ENCODE measurements around the gene DOCK8. TPM values are rescaled to one million over a fixed set of nuclear protein-coding genes. Genes with fewer than 3 reads are reported as not detected.

Gene DOCK8
- total RNA-seq, 2 donors from 2014 or later: 5.9 to 10.9 TPM

DNA sequence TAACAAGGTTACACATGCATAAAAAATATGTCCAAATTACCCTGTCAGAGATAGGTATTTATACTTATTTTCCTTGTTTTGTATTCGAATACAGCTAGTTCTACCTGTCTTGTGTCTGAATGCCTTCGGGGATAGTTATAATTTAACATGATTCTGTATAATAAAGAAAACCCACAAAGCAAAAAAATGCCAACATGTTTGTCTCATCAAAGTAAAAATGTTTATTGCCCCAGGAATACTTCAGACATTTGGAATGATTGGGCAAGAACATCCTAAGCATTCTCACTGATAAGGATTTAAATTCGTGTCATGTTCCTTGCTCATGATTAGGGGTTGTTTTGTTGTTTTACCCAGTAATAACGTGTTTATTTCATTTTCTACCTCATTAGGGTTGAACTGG, 74.5 kb downstream of the DOCK8 start:
- no peak for DNase-seq
- Histone ChIP-seq H3K4me3 (no peak overlapping the region), H3K36me3 (replicated peaks in 1 of 2; ENCODE audit: insufficient read depth in 1 of 2, low read depth in 2 of 2) (no peaks in the 10 kb centered on the region), H3K4me1 (no peaks in the 10 kb centered on the region), H3K27ac (no peak overlapping the region), H3K9me3 (no peaks in the 10 kb centered on the region), H3K27me3 (no peaks in the 10 kb centered on the region)
- intact Hi-C loops (cut with DNase I): no loop called here
- no peak for ATAC-seq
- TF ChIP-seq POLR2A (IDR thresholded peaks at IDR 0.05): no peak
- TF ChIP-seq, protein P1, sequence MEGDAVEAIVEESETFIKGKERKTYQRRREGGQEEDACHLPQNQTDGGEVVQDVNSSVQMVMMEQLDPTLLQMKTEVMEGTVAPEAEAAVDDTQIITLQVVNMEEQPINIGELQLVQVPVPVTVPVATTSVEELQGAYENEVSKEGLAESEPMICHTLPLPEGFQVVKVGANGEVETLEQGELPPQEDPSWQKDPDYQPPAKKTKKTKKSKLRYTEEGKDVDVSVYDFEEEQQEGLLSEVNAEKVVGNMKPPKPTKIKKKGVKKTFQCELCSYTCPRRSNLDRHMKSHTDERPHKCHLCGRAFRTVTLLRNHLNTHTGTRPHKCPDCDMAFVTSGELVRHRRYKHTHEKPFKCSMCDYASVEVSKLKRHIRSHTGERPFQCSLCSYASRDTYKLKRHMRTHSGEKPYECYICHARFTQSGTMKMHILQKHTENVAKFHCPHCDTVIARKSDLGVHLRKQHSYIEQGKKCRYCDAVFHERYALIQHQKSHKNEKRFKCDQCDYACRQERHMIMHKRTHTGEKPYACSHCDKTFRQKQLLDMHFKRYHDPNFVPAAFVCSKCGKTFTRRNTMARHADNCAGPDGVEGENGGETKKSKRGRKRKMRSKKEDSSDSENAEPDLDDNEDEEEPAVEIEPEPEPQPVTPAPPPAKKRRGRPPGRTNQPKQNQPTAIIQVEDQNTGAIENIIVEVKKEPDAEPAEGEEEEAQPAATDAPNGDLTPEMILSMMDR (IDR thresholded peaks at IDR 0.05): no peak
- WGBS, 2 donors: 56 to 61% methylated on average over 4 of the region's 4 CpGs

DNA sequence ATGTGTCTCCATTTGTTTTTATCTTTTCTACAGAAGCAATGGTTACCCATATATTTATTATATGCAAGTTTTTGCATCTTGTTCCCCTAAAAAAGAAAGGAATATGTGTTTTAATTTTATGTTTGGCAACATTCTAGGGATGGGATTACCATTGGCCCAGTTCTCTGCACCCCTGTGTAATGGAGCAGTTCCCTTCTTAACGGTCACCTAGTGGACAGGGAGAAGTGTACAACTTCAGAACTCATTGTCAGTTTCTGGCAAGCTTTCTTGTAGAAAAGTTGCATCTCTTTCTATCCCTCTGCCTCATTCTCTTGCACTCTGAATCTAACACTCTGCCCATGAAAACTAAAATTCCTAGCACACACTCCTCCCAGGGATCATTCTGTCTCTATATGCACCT, 78.2 kb downstream of the DOCK8 start:
- no peaks in the 10 kb centered on the region for H3K9me3 ChIP-seq
- H3K27ac ChIP-seq: no peak overlapping the region
- 88 to 89% methylated on average over 1 of the region's 1 CpG for WGBS, 2 donors
- H3K4me1 ChIP-seq: no peaks in the 10 kb centered on the region
- DNase-seq: no peak
- intact Hi-C loops (cut with DNase I): loop anchor here (10.0 kb wide), 1 partner anchor 62 kb away; no protein-coding TSS in a partner anchor
- no peak for ATAC-seq
- no peaks in the 10 kb centered on the region for H3K27me3 ChIP-seq
- no peak for TF ChIP-seq POLR2A (IDR thresholded peaks at IDR 0.05)
- TF ChIP-seq, protein P1 (IDR thresholded peaks at IDR 0.05): no peak
- no peaks in the 10 kb centered on the region for H3K36me3 ChIP-seq (replicated peaks in 1 of 2; ENCODE audit: insufficient read depth in 1 of 2, low read depth in 2 of 2)
- no peak overlapping the region for H3K4me3 ChIP-seq

DNA sequence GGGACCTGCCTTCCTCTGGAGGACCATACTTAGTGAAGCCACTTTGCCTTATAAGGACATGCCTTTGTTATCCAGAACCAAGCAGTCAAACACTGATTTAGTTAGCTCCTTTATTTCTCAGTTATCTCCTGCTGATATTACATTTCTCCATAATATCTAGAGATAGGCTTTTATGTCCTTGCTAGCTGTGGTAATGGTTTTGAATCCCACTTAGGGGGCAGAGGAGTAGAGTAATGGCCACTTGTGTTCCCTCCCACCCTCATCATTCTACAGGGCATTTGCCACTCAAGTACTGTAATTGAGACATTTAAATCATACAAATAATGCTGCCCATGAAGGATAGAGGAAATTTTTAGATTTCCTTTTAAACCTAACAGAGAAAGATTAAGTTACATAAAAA, 80.9 kb downstream of the DOCK8 start:
- H3K4me1 ChIP-seq: no peaks in the 10 kb centered on the region
- intact Hi-C loops (cut with DNase I): loop anchor here (10.0 kb wide), 1 partner anchor 59 kb away; no protein-coding TSS in a partner anchor
- no peak for TF ChIP-seq POLR2A (IDR thresholded peaks at IDR 0.05)
- TF ChIP-seq, protein P1 (IDR thresholded peaks at IDR 0.05): no peak
- ATAC-seq (no peak), DNase-seq (no peak)
- H3K27me3 ChIP-seq: no peaks in the 10 kb centered on the region
- no peak overlapping the region for H3K4me3 ChIP-seq
- no peak overlapping the region for H3K27ac ChIP-seq
- no peaks in the 10 kb centered on the region for H3K36me3 ChIP-seq (replicated peaks in 1 of 2; ENCODE audit: insufficient read depth in 1 of 2, low read depth in 2 of 2)
- no peaks in the 10 kb centered on the region for H3K9me3 ChIP-seq

DNA sequence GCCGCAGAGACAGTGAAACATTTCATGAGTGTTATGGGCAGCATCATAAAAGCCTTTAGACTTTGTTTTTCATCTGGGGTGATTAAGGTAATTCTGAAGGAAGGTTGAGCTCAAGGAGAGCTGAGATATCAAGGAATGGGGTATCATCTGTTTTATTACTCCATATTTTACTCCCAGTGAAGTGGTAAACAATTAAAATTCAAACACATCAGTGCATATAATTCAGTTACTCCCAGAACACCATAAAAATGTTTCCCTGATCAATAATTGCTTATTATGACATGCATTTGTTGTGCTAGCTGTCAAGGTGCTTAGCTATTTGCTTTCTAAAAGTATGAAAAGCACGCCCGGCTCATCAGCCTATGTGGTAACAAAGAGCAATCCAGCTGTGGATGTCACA, 81.7 kb downstream of the DOCK8 start:
- Histone ChIP-seq H3K4me3 (no peak overlapping the region), H3K9me3 (no peaks in the 10 kb centered on the region), H3K27ac (peak overlapping the region in 1 of 4 donors; percentile 54), H3K4me1 (no peaks in the 10 kb centered on the region), H3K27me3 (no peaks in the 10 kb centered on the region), H3K36me3 (replicated peaks in 1 of 2; ENCODE audit: insufficient read depth in 1 of 2, low read depth in 2 of 2) (no peaks in the 10 kb centered on the region)
- ATAC-seq (no peak), DNase-seq (no peak)
- intact Hi-C loops (cut with DNase I): loop anchor here (10.0 kb wide), 1 partner anchor 58 kb away; no protein-coding TSS in a partner anchor
- TF ChIP-seq POLR2A (IDR thresholded peaks at IDR 0.05): no peak
- TF ChIP-seq, protein P1 (IDR thresholded peaks at IDR 0.05): no peak
- 91 to 97% methylated on average over 3 of the region's 3 CpGs for WGBS, 2 donors
